ENCODE data around the gene HAT1.

HAT1 gene

DNA sequence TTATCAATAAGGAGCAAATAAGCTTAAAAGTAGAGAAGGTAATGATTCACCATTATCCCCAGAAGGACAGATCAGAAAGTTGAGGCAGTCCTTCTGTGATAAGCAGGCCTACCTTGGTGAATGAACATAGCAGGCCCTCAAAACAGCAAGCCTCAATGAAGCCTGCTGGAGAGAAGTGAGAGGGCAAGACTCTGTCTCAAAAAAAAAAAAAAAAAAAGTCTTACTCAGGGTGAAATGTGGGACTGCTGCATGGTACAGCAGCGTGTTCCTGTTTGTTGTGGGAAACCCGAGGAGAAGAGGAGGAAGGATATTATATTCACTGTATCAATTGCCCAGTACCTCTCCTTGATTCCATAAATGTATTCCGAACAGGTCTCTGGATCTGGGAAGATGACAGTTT lies 8.7 kb upstream of the HAT1 start:
- TF ChIP-seq, protein P1, sequence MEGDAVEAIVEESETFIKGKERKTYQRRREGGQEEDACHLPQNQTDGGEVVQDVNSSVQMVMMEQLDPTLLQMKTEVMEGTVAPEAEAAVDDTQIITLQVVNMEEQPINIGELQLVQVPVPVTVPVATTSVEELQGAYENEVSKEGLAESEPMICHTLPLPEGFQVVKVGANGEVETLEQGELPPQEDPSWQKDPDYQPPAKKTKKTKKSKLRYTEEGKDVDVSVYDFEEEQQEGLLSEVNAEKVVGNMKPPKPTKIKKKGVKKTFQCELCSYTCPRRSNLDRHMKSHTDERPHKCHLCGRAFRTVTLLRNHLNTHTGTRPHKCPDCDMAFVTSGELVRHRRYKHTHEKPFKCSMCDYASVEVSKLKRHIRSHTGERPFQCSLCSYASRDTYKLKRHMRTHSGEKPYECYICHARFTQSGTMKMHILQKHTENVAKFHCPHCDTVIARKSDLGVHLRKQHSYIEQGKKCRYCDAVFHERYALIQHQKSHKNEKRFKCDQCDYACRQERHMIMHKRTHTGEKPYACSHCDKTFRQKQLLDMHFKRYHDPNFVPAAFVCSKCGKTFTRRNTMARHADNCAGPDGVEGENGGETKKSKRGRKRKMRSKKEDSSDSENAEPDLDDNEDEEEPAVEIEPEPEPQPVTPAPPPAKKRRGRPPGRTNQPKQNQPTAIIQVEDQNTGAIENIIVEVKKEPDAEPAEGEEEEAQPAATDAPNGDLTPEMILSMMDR (IDR thresholded peaks at IDR 0.05; ENCODE audit: insufficient read depth, missing control alignments): no peak
- DNase-seq (ENCODE audit: insufficient read length, low spot score) (no peak), FAIRE-seq (no peak)

DNA sequence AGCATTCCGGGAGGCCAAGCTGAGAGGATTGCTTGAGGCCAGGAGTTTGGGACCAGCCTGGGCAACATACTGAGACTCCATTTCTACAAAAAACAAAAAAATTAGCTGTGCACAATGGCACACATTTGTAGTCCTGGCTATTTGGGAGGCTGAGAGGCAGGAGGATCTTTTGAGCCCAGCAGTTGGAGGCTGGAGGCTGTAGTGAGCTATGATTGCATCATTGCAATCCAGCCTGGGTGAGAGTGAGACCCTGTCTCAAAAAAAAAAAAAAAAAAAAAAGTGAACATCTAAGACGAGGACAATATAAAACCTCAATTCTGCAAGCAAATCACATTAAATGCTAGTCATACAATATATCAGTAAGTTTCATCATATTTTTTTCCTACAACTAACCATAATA lies 2.8 kb upstream of the HAT1 start:
- DNase-seq (ENCODE audit: insufficient read length, low spot score) (no peak), FAIRE-seq (no peak)
- TF ChIP-seq, protein P1 (IDR thresholded peaks at IDR 0.05; ENCODE audit: insufficient read depth, missing control alignments): no peak

DNA sequence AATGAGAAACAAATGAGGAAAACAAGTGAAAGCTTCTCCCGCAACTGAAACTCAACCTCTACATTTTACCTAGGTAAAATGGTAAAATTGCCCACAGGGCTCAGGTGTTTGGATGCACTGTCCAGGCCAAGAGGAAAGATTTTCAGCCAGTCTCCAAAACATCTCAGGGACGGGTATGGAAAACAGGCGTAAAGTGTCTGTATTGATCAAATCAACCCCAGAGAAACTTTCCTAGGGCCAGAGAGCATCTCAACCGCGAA lies 361 bp upstream of the HAT1 start:
- TF ChIP-seq, protein P1 (IDR thresholded peaks at IDR 0.05; ENCODE audit: insufficient read depth, missing control alignments): no peak
- FAIRE-seq: no peak
- DNase-seq (ENCODE audit: insufficient read length, low spot score): no peak

DNA sequence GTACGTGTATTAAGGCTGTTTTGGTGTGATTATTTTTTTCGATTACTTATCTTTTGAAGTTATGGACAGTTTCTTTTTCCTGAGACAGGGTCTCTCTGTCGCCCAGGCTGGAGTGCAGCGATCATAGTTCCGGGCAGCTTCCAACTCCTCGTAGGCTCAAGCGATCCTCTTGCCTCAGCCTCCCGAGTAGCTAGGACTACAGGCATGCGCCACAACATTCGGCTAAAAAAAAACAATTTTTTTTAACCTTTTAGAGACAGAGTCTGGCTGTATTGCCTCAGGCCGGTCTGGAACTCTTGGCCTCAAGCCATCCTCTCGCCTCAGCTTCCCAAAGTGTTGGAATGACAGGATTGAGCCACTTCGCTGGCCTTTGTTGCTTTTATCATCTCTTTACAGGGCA lies 945 bp downstream of the HAT1 start:
- DNase-seq (ENCODE audit: insufficient read length, low spot score): no peak
- TF ChIP-seq, protein P1 (IDR thresholded peaks at IDR 0.05; ENCODE audit: insufficient read depth, missing control alignments): no peak
- FAIRE-seq: no peak

DNA sequence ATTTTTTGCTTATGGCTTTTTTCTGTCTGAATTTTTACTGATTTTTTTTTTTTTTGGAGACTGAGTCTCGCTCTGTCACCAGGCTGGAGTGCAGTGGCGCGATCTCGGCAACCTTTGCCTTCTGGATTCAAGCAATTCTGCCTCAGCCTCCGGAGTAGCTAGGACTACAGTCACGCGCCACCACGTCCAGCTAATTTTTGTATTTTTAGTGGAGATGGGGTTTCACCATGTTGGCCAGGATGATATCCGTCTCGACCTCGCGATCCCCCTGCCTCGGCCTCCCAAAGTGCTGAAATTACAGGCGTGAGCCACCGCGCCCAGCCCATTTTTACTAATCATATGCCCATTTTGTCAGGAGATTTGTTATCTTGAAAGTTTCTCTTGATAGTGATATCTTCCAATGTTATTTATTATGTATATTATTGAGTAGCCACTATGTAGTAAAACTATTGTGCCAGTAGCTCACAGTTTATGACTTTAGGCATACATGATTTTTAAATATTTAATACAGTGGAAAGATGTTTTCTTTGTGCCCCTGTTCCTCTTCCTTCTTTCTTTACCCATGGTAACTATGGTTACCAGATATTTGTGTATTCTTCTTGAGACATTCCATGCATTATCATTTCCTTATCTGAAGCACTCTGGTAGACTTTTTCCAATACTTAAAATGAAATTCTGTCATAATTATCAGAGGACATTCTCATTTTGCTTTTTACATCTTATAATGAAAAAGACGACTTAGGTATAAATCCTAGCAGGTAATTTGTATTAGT lies 2.1 kb downstream of the HAT1 start:
- DNase-seq (ENCODE audit: insufficient read length, low spot score): no peak
- TF ChIP-seq, protein P1 (IDR thresholded peaks at IDR 0.05; ENCODE audit: insufficient read depth, missing control alignments): no peak
- no peak for FAIRE-seq

DNA sequence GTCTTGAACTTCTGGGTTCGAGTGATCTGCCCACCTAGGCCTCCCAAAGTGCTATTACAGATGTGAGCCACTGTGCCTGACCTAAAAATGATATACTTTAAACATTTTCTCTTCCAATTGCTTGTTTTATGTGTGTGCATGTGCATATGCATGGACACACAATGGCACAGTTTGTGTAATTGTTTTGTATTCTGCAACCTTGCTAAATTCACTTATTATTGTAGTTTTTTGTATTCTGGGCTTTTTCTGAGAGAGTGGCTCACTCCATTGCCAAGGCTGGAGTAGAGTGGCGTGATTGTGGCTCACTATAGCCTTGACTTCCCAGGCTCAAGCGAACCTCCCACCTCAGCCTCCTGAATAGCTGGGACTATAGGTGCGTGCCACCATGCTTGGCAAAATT lies 8.1 kb downstream of the HAT1 start:
- FAIRE-seq (no peak), DNase-seq (ENCODE audit: insufficient read length, low spot score) (no peak)
- TF ChIP-seq, protein P1 (IDR thresholded peaks at IDR 0.05; ENCODE audit: insufficient read depth, missing control alignments): no peak

DNA sequence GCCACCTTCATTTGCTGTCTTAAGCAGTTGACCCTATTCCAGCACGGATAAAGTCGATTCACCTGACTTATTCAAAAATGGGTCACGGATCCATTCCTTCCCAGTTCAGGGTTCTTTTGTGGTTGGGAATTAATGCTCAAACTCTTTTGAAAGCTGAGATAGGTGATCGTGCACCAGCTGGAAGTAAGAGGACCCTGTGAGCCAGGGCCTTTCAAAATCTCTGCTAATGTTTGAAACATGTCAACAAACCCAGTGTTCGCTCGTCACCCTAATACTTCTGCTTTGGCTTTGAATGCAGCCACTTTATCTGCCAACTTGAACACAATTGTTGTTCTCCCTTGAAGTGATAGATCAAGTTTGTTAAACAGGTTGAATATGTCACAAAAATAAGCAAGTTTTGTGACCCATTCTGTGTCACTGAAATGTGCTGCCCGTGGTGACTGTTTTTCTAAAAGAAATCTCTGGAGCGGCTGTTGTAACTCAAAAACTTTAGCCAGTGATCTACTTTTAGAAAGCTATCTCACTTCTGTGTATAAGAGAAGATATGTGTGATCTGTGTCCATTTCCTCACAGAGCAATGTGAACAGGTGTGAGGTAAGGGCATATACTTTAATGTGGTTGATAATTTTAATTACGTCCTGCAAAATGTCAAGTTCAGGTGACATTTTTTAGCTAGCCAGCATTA lies 16.9 kb downstream of the HAT1 start:
- TF ChIP-seq, protein P1 (IDR thresholded peaks at IDR 0.05; ENCODE audit: insufficient read depth, missing control alignments): no peak
- DNase-seq (ENCODE audit: insufficient read length, low spot score) (no peak), FAIRE-seq (no peak)

Measured in D721Med (cell line).